Activated CD8-positive, alpha-beta T cell treated with anti-CD3 and anti-CD28 coated beads, Interleukin-2, amount 10 ng/mL, durations not matched to agents 7 days and 5 days (primary cell): ENCODE data around the gene TAP2. TPM values are rescaled to one million over a fixed set of nuclear protein-coding genes. Genes with fewer than 3 reads are reported as not detected.
"Not testable (repeated sequence)": the region's sequence is repeated elsewhere in the genome, so short reads cannot be mapped to it uniquely, and the experiment has no call there.

ENCODE experiments used
- ATAC-seq: fragments of 150-1000 bp; cut with Tn5 transposase; one replicate; pipeline ENCODE4 v1.10.0; 2021; ENCODE audit warnings: moderate library complexity
- CTCF ChIA-PET: fragments of 350-600 bp; sonication (Branson Sonifier 250); formaldehyde crosslinking; loops from one replicate; lab custom pipeline; 2021; ENCODE audit warnings: antibody characterized with exemption; lab: Charles Lee
- POLR2A ChIA-PET: fragments of 350-600 bp; sonication (Branson Sonifier 250); formaldehyde crosslinking; loops from one replicate; lab custom pipeline; 2021; ENCODE audit warnings: antibody characterized with exemption; lab: Charles Lee
- DNase-seq: peaks from one replicate; pipeline ENCODE4 v3.0.0-alpha.2; 2020
- H3K27ac Mint-ChIP-seq: one replicate; pipeline ENCODE4 v1.8.0; 2021; ENCODE audit warnings: mild to moderate bottlenecking, mixed read lengths
- H3K27me3 Mint-ChIP-seq: one replicate; pipeline ENCODE4 v1.8.0; 2021; ENCODE audit warnings: low read depth, mixed read lengths
- H3K36me3 Mint-ChIP-seq: one replicate; pipeline ENCODE4 v1.8.0; 2021; ENCODE audit warnings: low read depth, mixed read lengths
- H3K4me1 Mint-ChIP-seq: one replicate; pipeline ENCODE4 v1.8.0; 2021; ENCODE audit warnings: low read depth, mixed read lengths
- H3K4me3 Mint-ChIP-seq: one replicate; pipeline ENCODE4 v1.8.0; 2021; ENCODE audit warnings: mild to moderate bottlenecking, mixed read lengths
- H3K9me3 Mint-ChIP-seq: one replicate; pipeline ENCODE4 v1.8.0; 2022; ENCODE audit warnings: mixed read lengths; ENCODE audit not compliant: insufficient read depth
- total RNA-seq, 2 experiments: library from RNA; stranded (reverse); gene quantifications; one replicate each; pipeline ENCODE4 v1.2.3, GENCODE V29; 2021

The TAP2 gene
- total RNA-seq, result 100 to 1,000 TPM; 145 to 159 TPM

DNA sequence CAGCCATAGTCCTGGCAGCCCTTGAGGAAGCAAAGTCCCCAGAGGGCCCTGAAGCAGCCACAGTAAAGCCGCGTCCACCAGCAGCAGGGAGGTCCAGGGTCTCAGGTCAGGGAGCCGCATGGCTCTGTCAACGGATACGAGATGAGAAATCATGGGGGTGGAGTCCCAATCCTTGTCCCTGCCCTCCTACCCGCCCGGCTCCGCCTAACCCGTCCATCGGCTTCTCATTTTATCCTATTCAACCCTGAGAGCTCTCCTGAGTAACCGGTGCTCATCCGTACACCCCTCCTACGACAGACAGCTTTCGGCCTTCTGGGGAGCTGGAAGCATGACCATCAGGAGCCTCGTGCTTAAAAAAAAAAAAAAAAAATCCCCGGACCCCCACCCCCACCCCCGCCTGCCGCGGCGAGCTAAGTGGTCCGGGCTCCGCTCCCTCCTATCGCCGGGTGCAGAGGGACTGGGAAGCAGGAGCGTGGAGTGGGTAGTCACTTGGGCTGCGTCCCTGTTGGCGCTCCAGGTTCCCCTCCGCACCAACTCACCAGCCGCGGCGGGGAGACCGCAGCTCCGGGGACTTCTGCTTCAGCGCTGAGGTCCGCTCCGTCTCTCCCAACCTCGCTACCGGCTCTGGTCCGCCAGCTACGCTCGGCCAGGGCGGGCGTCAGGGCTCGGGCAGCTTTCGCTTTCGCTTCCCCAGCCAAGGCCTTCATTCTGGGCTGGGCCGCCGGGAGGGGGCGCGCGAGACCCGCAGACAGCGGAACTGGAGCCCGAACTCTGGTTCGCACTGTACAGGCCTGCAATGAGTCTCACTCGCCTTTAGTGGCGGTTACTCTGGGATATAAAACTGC, at the start of gene TAP2:
Gene TAP2, minus strand, starts transcription at position 626 of the 845 bp plus-strand sequence. Its CDS starts 506 bp downstream, at position 120.
- H3K4me1 Mint-ChIP-seq, result peaks cover 80% of the 10 kb centered on the region
- H3K27me3 Mint-ChIP-seq, result no peaks in the 10 kb centered on the region
- peak; percentile 98 for DNase-seq
- POLR2A ChIA-PET, result interaction anchor here (0.8 to 11.9 kb wide), 17 partner anchors 7 to 643 kb away, joined by 3 to 812 read pairs (median 5); partner anchors contain the start of genes BRD2, HLA-DMA, PSMB9 and TAP1
- peaks cover 83% of the 10 kb centered on the region for H3K36me3 Mint-ChIP-seq
- H3K4me3 Mint-ChIP-seq, result peak within 1 kb of the TSS; percentile 82
- ATAC-seq, result peak; percentile 85
- CTCF ChIA-PET, result interaction anchor here (0.6 to 10.8 kb wide), 52 partner anchors 8 to 709 kb away, joined by 3 to 512 read pairs (median 5); partner anchors contain the start of genes BRD2, GPSM3, HLA-DMA and HLA-DMB
- peak within 1 kb of the TSS; percentile 99 for H3K27ac Mint-ChIP-seq
- no peaks in the 10 kb centered on the region for H3K9me3 Mint-ChIP-seq

GRCh38 chr6:32887616-32888015, 49.1 kb upstream of the TAP2 start:
- CTCF ChIA-PET, result interaction anchor here (0.8 to 6.1 kb wide), 5 partner anchors 46 to 99 kb away, joined by 3 to 133 read pairs (median 3); no protein-coding TSS in a partner anchor
- H3K9me3 Mint-ChIP-seq, result no peaks in the 10 kb centered on the region
- peaks cover 18% of the 10 kb centered on the region for H3K27me3 Mint-ChIP-seq
- POLR2A ChIA-PET, result interaction anchor here (1.0 kb wide), 1 partner anchor 84 kb away, joined by 5 read pairs; no protein-coding TSS in a partner anchor
- H3K4me3 Mint-ChIP-seq, result no peak overlapping the region
- no peaks in the 10 kb centered on the region for H3K36me3 Mint-ChIP-seq
- H3K4me1 Mint-ChIP-seq, result peaks cover 2% of the 10 kb centered on the region
- H3K27ac Mint-ChIP-seq, result no peak overlapping the region
- DNase-seq (no peak), ATAC-seq (no peak)

GRCh38 chr6:32886681-32887383, 48.3 kb upstream of the TAP2 start:
- H3K4me3 Mint-ChIP-seq, result no peak overlapping the region
- no peak overlapping the region for H3K27ac Mint-ChIP-seq
- no peaks in the 10 kb centered on the region for H3K9me3 Mint-ChIP-seq
- H3K27me3 Mint-ChIP-seq, result peaks cover 18% of the 10 kb centered on the region
- CTCF ChIA-PET, result interaction anchor here (0.9 to 6.1 kb wide), 23 partner anchors 10 to 133 kb away, joined by 3 to 133 read pairs (median 9); partner anchors contain the start of genes BRD2, HLA-DMA, HLA-DMB and TAP2
- DNase-seq (no peak), ATAC-seq (no peak)
- POLR2A ChIA-PET, result interaction anchor here (2.7 kb wide), 1 partner anchor 86 kb away, joined by 20 read pairs; no protein-coding TSS in a partner anchor
- no peaks in the 10 kb centered on the region for H3K36me3 Mint-ChIP-seq
- H3K4me1 Mint-ChIP-seq, result peaks cover 2% of the 10 kb centered on the region

- DNase-seq (no peak), ATAC-seq (peak; percentile 61)
- no peak overlapping the region for H3K27ac Mint-ChIP-seq
- H3K9me3 Mint-ChIP-seq, result no peaks in the 10 kb centered on the region
- H3K4me3 Mint-ChIP-seq, result no peak overlapping the region
- peaks cover 2% of the 10 kb centered on the region for H3K4me1 Mint-ChIP-seq
- CTCF ChIA-PET, result interaction anchor here (0.7 to 6.1 kb wide), 30 partner anchors 8 to 134 kb away, joined by 3 to 133 read pairs (median 8); partner anchors contain the start of genes BRD2, HLA-DMA, HLA-DMB and TAP2
- peaks cover 1% of the 10 kb centered on the region for H3K36me3 Mint-ChIP-seq
- POLR2A ChIA-PET, result interaction anchor here (0.7 to 2.7 kb wide), 3 partner anchors 59 to 98 kb away, joined by 3 to 20 read pairs (median 5); no protein-coding TSS in a partner anchor
- peaks cover 16% of the 10 kb centered on the region for H3K27me3 Mint-ChIP-seq
Measured at GRCh38 chr6:32885698-32886286, 47.3 kb upstream of the TAP2 start.

DNA sequence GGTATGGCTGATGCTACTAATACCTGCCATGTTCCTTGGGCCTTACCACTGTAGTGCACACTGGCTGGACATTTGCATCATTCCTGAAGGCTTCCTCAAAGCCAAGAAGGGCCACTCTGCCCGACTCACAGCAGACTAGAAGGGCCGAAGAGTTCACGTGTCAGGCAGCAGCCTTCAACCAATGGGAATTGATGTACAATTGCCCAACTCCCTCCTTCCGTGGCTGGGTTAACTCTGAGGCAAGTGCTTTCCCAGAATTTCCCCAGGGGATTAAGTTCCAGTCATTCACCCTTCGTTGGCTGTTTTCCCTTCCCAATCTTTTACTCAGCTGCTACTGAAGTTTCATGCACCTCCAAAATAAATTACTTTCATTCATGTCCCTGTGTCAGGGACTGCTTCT, 45.2 kb upstream of the TAP2 start:
- H3K4me3 Mint-ChIP-seq, result no peak overlapping the region
- no peak for ATAC-seq
- no peaks in the 10 kb centered on the region for H3K9me3 Mint-ChIP-seq
- peaks cover 7% of the 10 kb centered on the region for H3K27me3 Mint-ChIP-seq
- peaks cover 2% of the 10 kb centered on the region for H3K4me1 Mint-ChIP-seq
- POLR2A ChIA-PET, result no interaction called here
- no peak overlapping the region for H3K27ac Mint-ChIP-seq
- CTCF ChIA-PET, result interaction anchor here (0.8 to 8.0 kb wide), 4 partner anchors 45 to 101 kb away, joined by 4 to 57 read pairs (median 17); partner anchors contain the start of genes HLA-DMA and TAP2
- no peak for DNase-seq
- H3K36me3 Mint-ChIP-seq, result peaks cover 8% of the 10 kb centered on the region

GRCh38 chr6:32882879-32883250, 44.3 kb upstream of the TAP2 start:
- ATAC-seq (no peak), DNase-seq (no peak)
- no peaks in the 10 kb centered on the region for H3K9me3 Mint-ChIP-seq
- ChIA-PET CTCF (interaction anchor here (1.0 to 8.0 kb wide), 6 partner anchors 11 to 102 kb away, joined by 4 to 57 read pairs (median 8); partner anchors contain the start of genes HLA-DMA and TAP2), POLR2A (interaction anchor here (0.6 to 1.1 kb wide), 2 partner anchors 40 to 86 kb away, joined by 3 to 4 read pairs; partner anchors contain the start of gene BRD2)
- H3K36me3 Mint-ChIP-seq, result peaks cover 8% of the 10 kb centered on the region
- peaks cover 2% of the 10 kb centered on the region for H3K4me1 Mint-ChIP-seq
- H3K27ac Mint-ChIP-seq, result no peak overlapping the region
- peaks cover 6% of the 10 kb centered on the region for H3K27me3 Mint-ChIP-seq
- H3K4me3 Mint-ChIP-seq, result no peak overlapping the region

GRCh38 chr6:32880962-32881361, 42.4 kb upstream of the TAP2 start:
- not testable (repeated sequence) for DNase-seq, H3K4me1 Mint-ChIP-seq, H3K4me3 Mint-ChIP-seq, H3K27me3 Mint-ChIP-seq, H3K27ac Mint-ChIP-seq, ATAC-seq, H3K9me3 Mint-ChIP-seq, H3K36me3 Mint-ChIP-seq
- ChIA-PET CTCF (interaction anchor here (0.7 to 8.0 kb wide), 8 partner anchors 9 to 181 kb away, joined by 3 to 57 read pairs (median 4); partner anchors contain the start of genes HLA-DMA and TAP2), POLR2A (interaction anchor here (0.9 kb wide), 1 partner anchor 91 kb away, joined by 3 read pairs; no protein-coding TSS in a partner anchor)

GRCh38 chr6:32879691-32880090, 41.2 kb upstream of the TAP2 start:
- DNase-seq (no peak), ATAC-seq (no peak)
- no peaks in the 10 kb centered on the region for H3K4me1 Mint-ChIP-seq
- ChIA-PET CTCF (interaction anchor here (1.5 to 8.0 kb wide), 4 partner anchors 11 to 74 kb away, joined by 3 to 57 read pairs (median 17); partner anchors contain the start of gene HLA-DMA), POLR2A (no interaction called here)
- H3K9me3 Mint-ChIP-seq, result no peaks in the 10 kb centered on the region
- H3K27ac Mint-ChIP-seq, result no peak overlapping the region
- peaks cover 8% of the 10 kb centered on the region for H3K36me3 Mint-ChIP-seq
- no peak overlapping the region for H3K4me3 Mint-ChIP-seq
- H3K27me3 Mint-ChIP-seq, result no peaks in the 10 kb centered on the region

DNA sequence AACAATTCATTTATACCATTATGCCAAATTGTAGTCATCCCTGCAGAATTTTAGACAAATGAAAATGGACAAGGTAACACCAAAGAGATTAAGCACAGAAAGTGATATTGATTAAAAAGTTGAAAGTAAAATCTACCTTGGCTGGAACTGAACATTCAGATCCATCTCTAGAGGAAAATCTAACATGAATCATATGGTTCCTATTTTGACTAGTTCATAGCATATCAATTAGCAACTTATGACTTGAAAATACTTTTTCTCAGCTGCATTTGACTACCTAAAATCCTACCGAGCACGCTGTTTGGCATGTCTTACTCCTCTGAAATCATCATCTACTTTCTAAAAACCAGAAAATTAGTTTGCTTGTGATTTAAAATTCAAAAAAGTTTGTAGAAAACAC, 38.1 kb upstream of the TAP2 start:
- ATAC-seq (no peak), DNase-seq (no peak)
- Mint-ChIP-seq H3K9me3 (no peaks in the 10 kb centered on the region), H3K27ac (no peak overlapping the region), H3K4me1 (no peaks in the 10 kb centered on the region), H3K4me3 (no peak overlapping the region), H3K36me3 (peaks cover 13% of the 10 kb centered on the region), H3K27me3 (peaks cover 3% of the 10 kb centered on the region)
- CTCF ChIA-PET, result interaction anchor here (1.1 to 8.0 kb wide), 7 partner anchors 8 to 108 kb away, joined by 4 to 57 read pairs (median 6); partner anchors contain the start of genes HLA-DMA and TAP2
- POLR2A ChIA-PET, result interaction anchor here (1.0 kb wide), 1 partner anchor 95 kb away, joined by 4 read pairs; no protein-coding TSS in a partner anchor

GRCh38 chr6:32873947-32874346, 35.4 kb upstream of the TAP2 start:
- H3K4me3 Mint-ChIP-seq, ATAC-seq, POLR2A ChIA-PET, H3K27me3 Mint-ChIP-seq, H3K4me1 Mint-ChIP-seq, H3K27ac Mint-ChIP-seq, H3K9me3 Mint-ChIP-seq, DNase-seq: not testable (repeated sequence)
- CTCF ChIA-PET, result interaction anchor here (1.5 to 4.5 kb wide), 3 partner anchors 35 to 111 kb away, joined by 3 to 28 read pairs (median 17); partner anchors contain the start of gene TAP2
- H3K36me3 Mint-ChIP-seq, result peaks cover 10% of the 10 kb centered on the region
